Kidney (tissue), 14 donors: ENCODE measurements around the gene MRTFB. TPM values are rescaled to one million over a fixed set of nuclear protein-coding genes. Genes with fewer than 3 reads are reported as not detected.

Experiments
- DNase-seq, 5 donors: peaks; one replicate each; pipeline ENCODE4 v3.0.0-alpha.2; 2013 to 2020
- FAIRE-seq: peaks from 2 replicates; lab custom pipeline; 2012; peaks lifted over from hg19 to GRCh38; lab: Jason Lieb, UNC
- H3K27ac ChIP-seq, 2 donors: one replicate each; pipeline ENCODE4 v1.7.0; 2013; ENCODE audit warnings: low read depth in 2 of 2, low read length in 2 of 2, inconsistent platforms in 1 of 2
- H3K27me3 ChIP-seq: one replicate; pipeline ENCODE4 v1.7.1; 2013; ENCODE audit warnings: low read length, inconsistent platforms; ENCODE audit not compliant: control insufficient read depth, insufficient read depth
- H3K36me3 ChIP-seq, 3 donors: one replicate each; pipeline versions ENCODE4 v1.7.0 to v1.7.1; 2013; ENCODE audit warnings: low read length in 3 of 3, control low read depth in 1 of 3, inconsistent platforms in 1 of 3; ENCODE audit not compliant: insufficient read depth in 3 of 3, control insufficient read depth in 2 of 3
- H3K4me1 ChIP-seq, 3 donors: one replicate each; pipeline versions ENCODE4 v1.7.0 to v1.7.1; 2013; ENCODE audit warnings: low read length in 3 of 3, inconsistent platforms in 1 of 3, low read depth in 1 of 3; ENCODE audit not compliant: control insufficient read depth in 2 of 3, insufficient read depth in 2 of 3
- H3K4me3 ChIP-seq, 3 donors: one replicate each; pipeline versions ENCODE4 v1.7.0 to v1.8.1; 2013; ENCODE audit warnings: low read length in 3 of 3, control low read depth in 1 of 3, inconsistent platforms in 1 of 3
- H3K9ac ChIP-seq, 3 donors: one replicate each; pipeline versions ENCODE4 v1.7.0 to v1.7.1; 2013; ENCODE audit warnings: low read length in 3 of 3, control low read depth in 1 of 3, inconsistent platforms in 1 of 3
- H3K9me3 ChIP-seq, 3 donors: one replicate each; pipeline versions ENCODE4 v1.7.0 to v1.7.1; 2013; ENCODE audit warnings: low read length in 3 of 3, control low read depth in 1 of 3, inconsistent platforms in 1 of 3; ENCODE audit not compliant: control insufficient read depth in 2 of 3, insufficient read depth in 1 of 3
- intact Hi-C: fragments of 100-400 bp; cut with DNase I; formaldehyde crosslinking; loops from one replicate; pipeline ENCODE4 v1.11.1; 2022
- polyA plus RNA-seq: library from polyadenylated mRNA; stranded (reverse); fragments of 350-450 nt; fragmentation: Illumina TruSeq; extraction: RNeasy Lipid Tissue Mini Kit (QIAGEN cat#74804); gene quantifications from one replicate; pipeline ENCODE4 v1.2.3, GENCODE V29; 2014; ENCODE audit warnings: low read depth, low replicate concordance; ENCODE audit not compliant: insufficient read depth
- total RNA-seq: library from RNA; stranded (reverse); fragmentation: NEBNext Ultra II Directional; extraction: Animal tissue kit (Norgen Biotek cat#: 25700); gene quantifications from one replicate; pipeline ENCODE4 v1.2.1, GENCODE V29; 2021
- TF ChIP-seq, protein P1 (sequence below): IDR thresholded peaks from 3 replicates; pipeline ENCODE4 v1.5.1; 2012; ENCODE audit warnings: mild to moderate bottlenecking, moderate library complexity, borderline replicate concordance; ENCODE audit not compliant: insufficient read depth; ENCODE audit errors: extremely low read depth
- donor health status: control.
- donor health status: control.
- donor health status: control.
- donor health status: control.
- donor health status: control.
- donor health status: DM: yes; HTN: yes; CAD: no.
- donor health status: Normal renal cell carcinoma (clear cell type).

Gene MRTFB
- total and polyA plus RNA-seq, 2 donors from 2014 or later, result 5.1 to 51.0 TPM

DNA sequence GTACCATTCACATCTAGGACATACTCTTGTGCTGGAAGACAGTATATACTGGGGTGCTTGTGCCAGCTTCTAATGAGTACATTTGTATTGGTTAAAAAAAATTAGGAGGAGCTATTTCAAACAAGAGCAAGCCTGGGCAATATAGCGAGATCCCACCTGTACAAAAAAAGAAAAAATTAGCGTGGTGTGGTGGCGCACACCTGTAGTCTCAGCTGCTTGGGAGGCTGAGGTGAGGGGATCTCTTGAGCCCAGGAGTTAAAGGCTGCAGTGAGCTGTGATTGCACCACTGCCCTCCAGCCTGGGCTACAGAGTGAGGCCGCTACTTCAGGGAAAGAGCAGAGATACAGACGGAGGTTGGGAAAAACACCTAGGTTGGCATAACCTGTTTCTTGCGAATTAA, 1.2 kb downstream of the MRTFB start:
- Histone ChIP-seq H3K27ac (no peak overlapping the region), H3K4me1 (peaks cover 0 to 14% (median 0%) of the 10 kb centered on the region in 3 donors), H3K36me3 (no peaks in the 10 kb centered on the region), H3K9me3 (no peaks in the 10 kb centered on the region), H3K9ac (peak overlapping the region in 2 of 3 donors; percentile 19 to 65), H3K27me3 (no peaks in the 10 kb centered on the region), H3K4me3 (peak overlapping the region; percentile 57 to 72 (median 70))
- FAIRE-seq (no peak), DNase-seq (no peak)
- TF ChIP-seq, protein P1, sequence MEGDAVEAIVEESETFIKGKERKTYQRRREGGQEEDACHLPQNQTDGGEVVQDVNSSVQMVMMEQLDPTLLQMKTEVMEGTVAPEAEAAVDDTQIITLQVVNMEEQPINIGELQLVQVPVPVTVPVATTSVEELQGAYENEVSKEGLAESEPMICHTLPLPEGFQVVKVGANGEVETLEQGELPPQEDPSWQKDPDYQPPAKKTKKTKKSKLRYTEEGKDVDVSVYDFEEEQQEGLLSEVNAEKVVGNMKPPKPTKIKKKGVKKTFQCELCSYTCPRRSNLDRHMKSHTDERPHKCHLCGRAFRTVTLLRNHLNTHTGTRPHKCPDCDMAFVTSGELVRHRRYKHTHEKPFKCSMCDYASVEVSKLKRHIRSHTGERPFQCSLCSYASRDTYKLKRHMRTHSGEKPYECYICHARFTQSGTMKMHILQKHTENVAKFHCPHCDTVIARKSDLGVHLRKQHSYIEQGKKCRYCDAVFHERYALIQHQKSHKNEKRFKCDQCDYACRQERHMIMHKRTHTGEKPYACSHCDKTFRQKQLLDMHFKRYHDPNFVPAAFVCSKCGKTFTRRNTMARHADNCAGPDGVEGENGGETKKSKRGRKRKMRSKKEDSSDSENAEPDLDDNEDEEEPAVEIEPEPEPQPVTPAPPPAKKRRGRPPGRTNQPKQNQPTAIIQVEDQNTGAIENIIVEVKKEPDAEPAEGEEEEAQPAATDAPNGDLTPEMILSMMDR, result no peak
- intact Hi-C loops, result no loop called here

DNA sequence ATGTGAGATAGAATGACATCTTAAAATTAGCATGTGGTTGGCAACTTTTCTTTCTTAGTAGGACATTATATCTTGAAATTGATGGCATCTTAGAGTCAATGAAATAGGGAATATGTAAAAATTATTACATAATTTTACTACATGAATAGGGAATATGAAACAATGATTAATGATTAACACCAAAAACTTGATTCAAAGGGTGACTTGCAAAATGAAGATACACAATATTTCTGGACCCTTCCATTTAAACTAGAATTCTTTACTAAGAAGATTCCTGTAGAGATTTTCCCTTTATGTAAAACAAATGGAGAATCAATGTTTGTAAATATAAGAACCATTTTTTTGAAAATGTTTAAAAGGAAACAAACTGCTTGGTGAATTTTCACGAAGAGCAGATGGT, 3.4 kb downstream of the MRTFB start:
- peaks cover 0 to 14% (median 0%) of the 10 kb centered on the region in 3 donors for H3K4me1 ChIP-seq
- intact Hi-C loops, result no loop called here
- no peaks in the 10 kb centered on the region for H3K27me3 ChIP-seq
- no peak overlapping the region for H3K4me3 ChIP-seq
- DNase-seq (no peak), FAIRE-seq (no peak)
- TF ChIP-seq, protein P1, result no peak
- no peaks in the 10 kb centered on the region for H3K9me3 ChIP-seq
- H3K9ac ChIP-seq, result no peak overlapping the region
- no peaks in the 10 kb centered on the region for H3K36me3 ChIP-seq
- H3K27ac ChIP-seq, result no peak overlapping the region

DNA sequence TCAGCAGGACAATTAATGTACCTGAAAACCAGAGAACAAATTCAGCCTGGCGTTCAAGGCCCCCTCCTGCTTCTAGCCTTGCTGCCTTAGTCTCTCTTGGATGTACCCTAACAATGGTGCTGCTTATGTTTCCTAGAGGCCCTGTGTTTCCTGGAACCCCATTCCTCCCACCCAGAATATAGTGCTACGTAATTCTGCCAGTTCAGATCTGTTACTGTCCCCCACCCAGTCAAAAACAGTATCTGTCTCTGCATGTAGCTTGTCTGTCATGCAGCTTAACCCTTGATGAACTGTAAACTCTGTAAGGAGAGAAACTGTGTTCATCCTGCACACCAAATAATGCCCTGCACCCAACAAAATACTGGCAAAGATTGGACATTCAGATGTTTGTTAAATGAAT, 6.8 kb downstream of the MRTFB start:
- no peak for DNase-seq
- Histone ChIP-seq H3K27me3 (no peaks in the 10 kb centered on the region), H3K9me3 (no peaks in the 10 kb centered on the region), H3K27ac (no peak overlapping the region), H3K36me3 (peaks cover 0 to 3% (median 3%) of the 10 kb centered on the region in 3 donors), H3K4me1 (peaks cover 0 to 2% (median 0%) of the 10 kb centered on the region in 3 donors), H3K9ac (peak overlapping the region in 1 of 3 donors; percentile 23), H3K4me3 (no peak overlapping the region)
- intact Hi-C loops, result no loop called here
- FAIRE-seq, result no peak
- TF ChIP-seq, protein P1, result no peak

DNA sequence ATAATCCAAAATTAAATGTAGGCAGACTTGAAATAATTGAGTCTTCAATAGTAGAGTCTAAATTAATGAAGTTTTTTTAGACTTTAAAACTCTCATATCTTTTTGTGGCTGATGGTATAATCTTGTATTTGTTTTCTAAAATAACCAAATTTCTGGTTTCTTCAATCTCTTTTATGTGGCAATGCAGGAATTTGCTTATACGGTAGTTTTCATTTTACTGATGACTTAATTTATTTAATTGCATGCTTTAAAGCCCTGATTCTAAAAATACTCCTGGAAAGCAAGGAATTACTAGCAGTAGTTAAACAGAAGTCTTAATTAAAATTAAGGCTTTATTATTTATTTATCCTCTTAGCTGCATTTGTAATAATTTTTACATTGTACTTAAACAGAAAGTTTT, 15.4 kb downstream of the MRTFB start:
- Histone ChIP-seq H3K9me3 (no peaks in the 10 kb centered on the region), H3K27me3 (no peaks in the 10 kb centered on the region), H3K4me3 (no peak overlapping the region), H3K27ac (no peak overlapping the region), H3K36me3 (peaks cover 0 to 2% (median 0%) of the 10 kb centered on the region in 3 donors), H3K4me1 (peaks cover 0 to 2% (median 0%) of the 10 kb centered on the region in 3 donors), H3K9ac (no peak overlapping the region)
- DNase-seq (no peak), FAIRE-seq (no peak)
- intact Hi-C loops, result no loop called here
- TF ChIP-seq, protein P1, result no peak
